DND-41 (cell line): ENCODE data around the gene ADARB2.

ENCODE experiments used
- CTCF ChIP-seq: IDR thresholded peaks from 2 replicates; pipeline ENCODE4 v1.5.1; 2012; ENCODE audit warnings: borderline replicate concordance, low read length, moderate library complexity, mild to moderate bottlenecking; ENCODE audit not compliant: poor library complexity, severe bottlenecking; ENCODE audit errors: extremely low read depth
- EZH2 ChIP-seq: IDR thresholded peaks from 3 replicates; pipeline ENCODE4 v1.6.1; 2012; ENCODE audit warnings: borderline replicate concordance, low read depth, mild to moderate bottlenecking, moderate library complexity, low read length, inconsistent platforms; ENCODE audit not compliant: severe bottlenecking

- TF ChIP-seq CTCF (no peak), EZH2 (no peak)
Measured at GRCh38 chr10:1130995-1131790, 606.1 kb downstream of the ADARB2 start.
